K562 (cell line): ENCODE data around the gene HAPLN1.
A peak's percentile ranks its signal among the peaks of the same experiment; 100 is the strongest.

Experiments
- EZH2 ChIP-seq: IDR thresholded peaks from 2 replicates; pipeline ENCODE4 v1.6.1; 2012; ENCODE audit warnings: low read depth, mild to moderate bottlenecking, inconsistent platforms, low read length, borderline replicate concordance
- MEF2A ChIP-seq: IDR thresholded peaks from 2 replicates; pipeline ENCODE4 v1.6.1; 2011; ENCODE audit warnings: low read depth, mild to moderate bottlenecking, low read length, moderate library complexity; ENCODE audit not compliant: control insufficient read depth
- YY1 ChIP-seq, 3 experiments: IDR thresholded peaks; 2 replicates each; pipeline ENCODE4 v1.6.1; 2011; ENCODE audit warnings: low read length in 2 of 3, mild to moderate bottlenecking in 2 of 3, moderate library complexity in 2 of 3, borderline replicate concordance in 1 of 3, control low read depth in 1 of 3, low read depth in 1 of 3; ENCODE audit not compliant: insufficient read depth in 3 of 3, insufficient replicate concordance in 2 of 3, control insufficient read depth in 1 of 3, insufficient read length in 1 of 3; ENCODE audit errors: extremely low read depth in 1 of 3
- ZNF77 ChIP-seq: fragments of 250-450 bp; sonication (Bioruptor Pico); IDR thresholded peaks from 2 replicates; pipeline ENCODE4 v1.5.0; 2020
- TF ChIP-seq, protein P1 (sequence below), 3 experiments: IDR thresholded peaks in 2 of 3; conservative IDR thresholded peaks in 1 of 3; 2 replicates each; pipeline ENCODE4 v1.5.1; 2011 to 2012; ENCODE audit warnings: low read length in 3 of 3, mild to moderate bottlenecking in 3 of 3, control low read depth in 2 of 3, improper control_type of control experiment in 1 of 3, inconsistent platforms in 1 of 3, low read depth in 1 of 3, mixed read lengths in 1 of 3, moderate library complexity in 1 of 3; ENCODE audit not compliant: insufficient read depth in 2 of 3

DNA sequence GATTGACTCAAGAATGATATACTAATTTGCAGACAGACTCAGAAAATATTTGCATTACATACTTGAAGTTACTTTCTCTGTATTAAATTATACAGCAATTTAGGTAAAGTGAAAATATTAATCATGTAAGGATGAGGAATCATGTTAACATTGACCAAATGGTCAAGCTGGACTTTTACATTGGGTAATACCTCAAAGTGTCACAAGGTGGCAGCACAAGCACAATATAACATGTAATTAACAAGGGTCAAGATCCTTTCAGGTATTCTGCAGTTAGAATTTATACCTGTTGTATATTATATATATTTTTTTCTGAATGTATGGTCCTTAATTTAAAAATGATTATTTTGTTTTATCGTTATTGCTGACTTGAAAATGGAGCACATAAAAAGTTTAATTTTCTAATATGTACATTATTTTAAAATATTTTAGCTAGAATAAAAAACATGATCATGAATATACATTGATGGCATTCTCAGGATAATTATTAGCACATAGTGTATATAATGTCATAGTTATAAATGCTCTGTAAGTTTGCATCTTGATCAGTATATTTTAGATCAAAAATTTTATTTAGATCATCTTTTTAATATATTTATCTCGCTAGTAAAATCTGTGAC lies 8.6 kb downstream of the HAPLN1 start:
- TF ChIP-seq YY1 (IDR thresholded peaks at IDR 0.05; ENCODE audit: borderline replicate concordance in 1 of 3, control insufficient read depth in 1 of 3, extremely low read depth in 1 of 3, insufficient read depth in 3 of 3, insufficient read length in 1 of 3, insufficient replicate concordance in 2 of 3, low read depth in 1 of 3, low read length in 2 of 3) (no peak), EZH2 (no peak), MEF2A (no peak), ZNF77 (CRISPR knock-in tag) (no peak)
- TF ChIP-seq, protein P1, sequence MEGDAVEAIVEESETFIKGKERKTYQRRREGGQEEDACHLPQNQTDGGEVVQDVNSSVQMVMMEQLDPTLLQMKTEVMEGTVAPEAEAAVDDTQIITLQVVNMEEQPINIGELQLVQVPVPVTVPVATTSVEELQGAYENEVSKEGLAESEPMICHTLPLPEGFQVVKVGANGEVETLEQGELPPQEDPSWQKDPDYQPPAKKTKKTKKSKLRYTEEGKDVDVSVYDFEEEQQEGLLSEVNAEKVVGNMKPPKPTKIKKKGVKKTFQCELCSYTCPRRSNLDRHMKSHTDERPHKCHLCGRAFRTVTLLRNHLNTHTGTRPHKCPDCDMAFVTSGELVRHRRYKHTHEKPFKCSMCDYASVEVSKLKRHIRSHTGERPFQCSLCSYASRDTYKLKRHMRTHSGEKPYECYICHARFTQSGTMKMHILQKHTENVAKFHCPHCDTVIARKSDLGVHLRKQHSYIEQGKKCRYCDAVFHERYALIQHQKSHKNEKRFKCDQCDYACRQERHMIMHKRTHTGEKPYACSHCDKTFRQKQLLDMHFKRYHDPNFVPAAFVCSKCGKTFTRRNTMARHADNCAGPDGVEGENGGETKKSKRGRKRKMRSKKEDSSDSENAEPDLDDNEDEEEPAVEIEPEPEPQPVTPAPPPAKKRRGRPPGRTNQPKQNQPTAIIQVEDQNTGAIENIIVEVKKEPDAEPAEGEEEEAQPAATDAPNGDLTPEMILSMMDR (IDR thresholded peaks at IDR 0.05 in 2 of 3, conservative IDR thresholded peaks at IDR 0.05 in 1 of 3; ENCODE audit: insufficient read depth in 2 of 3, low read depth in 1 of 3, low read length in 3 of 3) = peak in 2 of 3 experiments; percentile 50 to 70; a peak in 4 of 6 replicates
